GM19238 (cell line): ENCODE measurements around the gene SLC31A2.
"Not testable (repeated sequence)": the region's sequence is repeated elsewhere in the genome, so short reads cannot be mapped to it uniquely, and the experiment has no call there.

Experiments
- DNase-seq: peaks from one replicate; pipeline ENCODE4 v3.0.0; 2011; ENCODE audit warnings: low spot score; ENCODE audit not compliant: insufficient read length

Gene SLC31A2

GRCh38 chr9:113149561-113149960, 1.2 kb upstream of the SLC31A2 start:
- DNase-seq, result not testable (repeated sequence)

GRCh38 chr9:113151696-113152630, 1.2 kb downstream of the SLC31A2 start:
- DNase-seq, result no peak

GRCh38 chr9:113152699-113153098, 1.9 kb downstream of the SLC31A2 start:
- DNase-seq, result no peak

GRCh38 chr9:113153599-113153998, 2.8 kb downstream of the SLC31A2 start:
- no peak for DNase-seq

GRCh38 chr9:113154471-113154870, 3.7 kb downstream of the SLC31A2 start:
- DNase-seq, result no peak

- no peak for DNase-seq
Observed at GRCh38 chr9:113154946-113155345, 4.1 kb downstream of the SLC31A2 start.

- no peak for DNase-seq
Observed at GRCh38 chr9:113155911-113156588, 5.2 kb downstream of the SLC31A2 start.

- DNase-seq, result no peak
Observed at GRCh38 chr9:113156880-113157279, 6.1 kb downstream of the SLC31A2 start.

GRCh38 chr9:113158446-113158845, 7.6 kb downstream of the SLC31A2 start:
- DNase-seq, result no peak

- no peak for DNase-seq
Observed at GRCh38 chr9:113160571-113160970, 9.8 kb downstream of the SLC31A2 start.

GRCh38 chr9:113163001-113163400, 12.2 kb downstream of the SLC31A2 start:
- DNase-seq, result no peak

GRCh38 chr9:113164536-113165300, 13.9 kb downstream of the SLC31A2 start:
- no peak for DNase-seq

GRCh38 chr9:113166039-113166438, 15.2 kb downstream of the SLC31A2 start:
- DNase-seq, result no peak

- DNase-seq, result no peak
Observed at GRCh38 chr9:113168809-113169208, 18.0 kb downstream of the SLC31A2 start.

GRCh38 chr9:113173341-113173740, 22.5 kb downstream of the SLC31A2 start:
- DNase-seq, result no peak

- no peak for DNase-seq
Observed at GRCh38 chr9:113176803-113177202, 26.0 kb downstream of the SLC31A2 start.

GRCh38 chr9:113177251-113177650, 26.4 kb downstream of the SLC31A2 start:
- DNase-seq, result no peak

- DNase-seq, result no peak
Observed at GRCh38 chr9:113178087-113178486, 27.3 kb downstream of the SLC31A2 start.

GRCh38 chr9:113179839-113180238, 29.0 kb downstream of the SLC31A2 start:
- DNase-seq, result no peak

- no peak for DNase-seq
Observed at GRCh38 chr9:113181165-113181564, 30.4 kb downstream of the SLC31A2 start.

GRCh38 chr9:113183956-113184488, 33.2 kb downstream of the SLC31A2 start:
- DNase-seq, result no peak

GRCh38 chr9:113184539-113184938, 33.7 kb downstream of the SLC31A2 start:
- no peak for DNase-seq
